PC-9 (cell line): ENCODE data around the gene PNLIPRP2.

Source experiments
- EZH2 ChIP-seq: fragments of 200-600 bp; sonication (generic); IDR thresholded peaks from 2 replicates; pipeline ENCODE4 v1.8.0; 2017; ENCODE audit warnings: antibody characterized with exemption, low read depth
- TF ChIP-seq, protein P1 (sequence below): fragments of 200-600 bp; sonication (generic); conservative IDR thresholded peaks from 2 replicates; pipeline ENCODE4 v1.6.1; 2017; ENCODE audit warnings: mixed run types, antibody characterized with exemption, mild to moderate bottlenecking, moderate library complexity

GRCh38 chr10:116664631-116665030 lies 43.9 kb downstream of the PNLIPRP2 start:
- TF ChIP-seq, protein P1, sequence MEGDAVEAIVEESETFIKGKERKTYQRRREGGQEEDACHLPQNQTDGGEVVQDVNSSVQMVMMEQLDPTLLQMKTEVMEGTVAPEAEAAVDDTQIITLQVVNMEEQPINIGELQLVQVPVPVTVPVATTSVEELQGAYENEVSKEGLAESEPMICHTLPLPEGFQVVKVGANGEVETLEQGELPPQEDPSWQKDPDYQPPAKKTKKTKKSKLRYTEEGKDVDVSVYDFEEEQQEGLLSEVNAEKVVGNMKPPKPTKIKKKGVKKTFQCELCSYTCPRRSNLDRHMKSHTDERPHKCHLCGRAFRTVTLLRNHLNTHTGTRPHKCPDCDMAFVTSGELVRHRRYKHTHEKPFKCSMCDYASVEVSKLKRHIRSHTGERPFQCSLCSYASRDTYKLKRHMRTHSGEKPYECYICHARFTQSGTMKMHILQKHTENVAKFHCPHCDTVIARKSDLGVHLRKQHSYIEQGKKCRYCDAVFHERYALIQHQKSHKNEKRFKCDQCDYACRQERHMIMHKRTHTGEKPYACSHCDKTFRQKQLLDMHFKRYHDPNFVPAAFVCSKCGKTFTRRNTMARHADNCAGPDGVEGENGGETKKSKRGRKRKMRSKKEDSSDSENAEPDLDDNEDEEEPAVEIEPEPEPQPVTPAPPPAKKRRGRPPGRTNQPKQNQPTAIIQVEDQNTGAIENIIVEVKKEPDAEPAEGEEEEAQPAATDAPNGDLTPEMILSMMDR = no peak
- no peak for TF ChIP-seq EZH2
